Fibroblast of skin of abdomen (primary cell): Measurements from ENCODE around the gene ALAD.
A peak's percentile ranks its signal among the peaks of the same experiment; 100 is the strongest.
"Not testable (repeated sequence)": the region's sequence is repeated elsewhere in the genome, so short reads cannot be mapped to it uniquely, and the experiment has no call there.

Source experiments
- DNase-seq: peaks from one replicate; pipeline ENCODE4 v3.0.0-alpha.2; 2013

The ALAD gene

DNA sequence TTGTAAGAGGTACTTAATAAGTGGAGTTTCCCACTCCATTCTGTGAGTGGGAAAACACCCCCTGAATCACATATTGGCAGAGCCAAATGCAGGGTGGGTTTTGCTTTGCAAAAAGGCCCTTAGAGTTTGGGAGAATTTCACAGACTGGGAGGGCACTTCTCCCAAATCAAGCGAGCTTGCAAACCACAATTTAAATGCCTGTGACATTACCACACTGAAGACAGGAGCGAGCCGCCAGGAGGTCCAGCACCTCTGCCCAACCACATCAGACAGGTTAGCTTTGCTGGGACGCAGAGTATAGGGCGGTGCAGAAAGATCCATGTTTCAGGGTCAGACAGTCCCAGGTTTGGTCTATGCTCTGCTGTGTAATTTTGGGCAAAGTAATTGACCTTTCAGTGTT, 2.3 kb downstream of the ALAD start:
- no peak for DNase-seq

- DNase-seq: no peak
Observed at GRCh38 chr9:113397203-113397631, 3.9 kb downstream of the ALAD start.

GRCh38 chr9:113395000-113395861, 5.9 kb downstream of the ALAD start:
- DNase-seq: no peak

DNA sequence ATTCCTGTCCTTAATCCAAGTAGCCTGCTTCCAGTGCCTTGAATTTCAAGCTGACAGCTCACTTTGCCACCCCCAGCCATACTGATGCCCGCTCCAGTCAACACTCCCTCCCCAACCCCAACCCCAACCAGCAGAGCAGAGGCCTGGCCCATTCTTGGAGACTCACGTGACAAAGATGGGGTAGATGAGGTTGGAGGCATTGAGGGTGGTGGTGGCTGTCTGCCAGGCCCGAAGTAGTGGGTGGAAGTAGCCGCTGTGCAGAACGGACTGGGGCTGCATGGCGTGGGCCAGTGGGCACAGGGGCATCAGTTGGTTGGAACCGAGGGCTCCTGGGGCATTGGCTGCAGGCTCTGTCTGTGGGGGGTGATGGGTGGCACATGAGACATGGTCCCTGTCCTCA, 7.8 kb downstream of the ALAD start:
- DNase-seq: no peak

DNA sequence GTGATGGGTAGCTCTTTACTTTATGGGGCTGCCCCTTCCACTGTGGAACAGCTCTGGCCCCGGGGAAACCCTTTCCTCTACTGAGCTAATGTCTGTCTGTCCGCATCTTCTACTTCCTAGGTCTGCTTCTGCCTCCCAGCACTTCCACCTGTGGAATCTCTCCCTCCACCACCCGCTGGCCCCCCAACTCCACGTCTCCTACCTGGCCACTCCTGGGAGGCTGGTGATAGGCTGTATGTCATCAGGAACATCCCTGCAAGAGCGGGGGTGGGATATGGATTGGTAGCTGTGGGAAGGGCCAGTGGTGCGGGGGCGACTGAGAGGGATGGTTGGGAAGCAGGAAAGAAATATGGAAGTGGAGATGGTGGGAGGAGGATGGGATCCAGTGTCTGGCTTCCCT, 9.2 kb downstream of the ALAD start:
- no peak for DNase-seq

GRCh38 chr9:113390192-113390960, 10.7 kb downstream of the ALAD start:
- no peak for DNase-seq

GRCh38 chr9:113389451-113389850, 11.6 kb downstream of the ALAD start:
- DNase-seq: no peak

DNA sequence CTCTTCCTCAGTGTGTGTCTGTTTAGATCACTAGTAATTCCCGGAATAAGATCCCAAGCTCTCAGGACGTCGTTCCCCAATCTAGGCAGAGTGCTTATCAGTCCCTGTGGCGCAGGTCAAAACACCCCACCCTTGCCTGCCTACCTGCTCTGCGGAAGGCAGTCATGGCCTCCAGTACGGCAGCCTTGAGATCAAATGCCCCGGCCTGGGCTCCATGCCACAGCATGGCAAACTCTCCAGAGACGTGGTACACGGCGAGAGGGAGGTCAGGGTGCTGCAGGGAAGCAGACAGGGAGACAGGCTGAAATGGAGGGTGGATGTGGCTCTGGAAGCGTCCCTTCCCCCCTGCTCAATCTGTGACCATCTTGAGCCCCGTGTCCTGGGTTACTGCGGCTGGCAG, 12.3 kb downstream of the ALAD start:
- no peak for DNase-seq

DNA sequence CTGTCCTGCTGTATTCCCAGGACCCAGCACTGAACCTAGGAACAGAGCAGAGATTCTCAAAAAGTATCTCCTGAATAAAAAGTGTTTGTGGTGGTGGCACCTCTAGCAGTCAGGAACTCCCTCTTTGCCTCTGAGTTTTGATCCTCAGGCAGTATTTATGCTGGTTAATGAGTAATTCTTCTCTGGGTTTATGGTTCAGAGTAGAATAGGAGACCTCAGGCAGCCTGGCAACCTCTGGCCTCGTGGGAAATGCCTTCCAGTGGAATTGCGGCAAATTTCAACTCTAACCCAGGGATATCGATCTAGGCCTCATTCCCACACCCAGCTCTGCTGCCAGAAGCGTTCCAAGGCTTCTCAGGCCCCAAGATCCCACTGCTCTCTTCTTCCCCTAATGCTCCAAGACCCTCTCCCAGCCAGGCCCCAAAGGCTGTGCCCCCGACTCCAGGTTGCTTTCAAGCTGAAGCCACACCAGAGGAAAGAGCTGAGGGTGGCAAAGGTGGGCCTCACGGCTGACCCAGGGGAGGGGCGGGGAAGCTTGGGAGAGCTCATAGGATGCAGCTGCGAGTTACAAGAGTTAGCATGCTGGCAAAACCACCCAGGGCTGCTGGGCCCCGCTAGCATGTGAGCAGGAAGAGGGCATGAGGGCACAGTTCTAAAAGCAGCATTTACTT, 13.4 kb downstream of the ALAD start:
- no peak for DNase-seq

GRCh38 chr9:113386571-113387393, 14.3 kb downstream of the ALAD start:
- no peak for DNase-seq

GRCh38 chr9:113381909-113382411, 19.1 kb downstream of the ALAD start:
- no peak for DNase-seq

- DNase-seq: not testable (repeated sequence)
Observed at GRCh38 chr9:113381441-113381840, 19.6 kb downstream of the ALAD start.

DNA sequence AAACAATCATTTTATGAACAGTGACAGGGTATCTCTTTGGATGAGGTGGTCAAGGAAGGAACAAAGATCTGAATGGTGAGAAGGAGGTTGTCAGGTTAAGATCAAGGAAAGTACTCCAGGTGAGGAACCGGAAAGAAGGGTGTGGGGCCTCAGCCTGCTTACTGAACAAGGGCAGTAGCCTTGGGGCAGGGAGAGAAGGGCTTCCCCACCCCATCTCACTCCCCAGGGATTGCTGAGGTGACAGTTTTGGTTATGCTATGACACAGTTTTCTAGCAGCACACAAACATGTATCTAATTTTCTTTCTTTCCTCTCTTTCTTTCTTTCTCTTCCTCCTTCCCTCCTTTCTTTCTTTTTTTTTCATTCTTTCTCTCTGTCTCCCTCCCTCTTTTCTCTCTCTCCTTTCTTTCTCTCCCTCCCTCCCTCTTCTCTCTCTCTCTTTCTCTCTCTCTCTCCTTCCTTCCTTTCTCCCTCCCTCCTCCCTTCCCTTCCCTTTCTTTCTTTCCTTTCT, 20.2 kb downstream of the ALAD start:
- DNase-seq: no peak

DNA sequence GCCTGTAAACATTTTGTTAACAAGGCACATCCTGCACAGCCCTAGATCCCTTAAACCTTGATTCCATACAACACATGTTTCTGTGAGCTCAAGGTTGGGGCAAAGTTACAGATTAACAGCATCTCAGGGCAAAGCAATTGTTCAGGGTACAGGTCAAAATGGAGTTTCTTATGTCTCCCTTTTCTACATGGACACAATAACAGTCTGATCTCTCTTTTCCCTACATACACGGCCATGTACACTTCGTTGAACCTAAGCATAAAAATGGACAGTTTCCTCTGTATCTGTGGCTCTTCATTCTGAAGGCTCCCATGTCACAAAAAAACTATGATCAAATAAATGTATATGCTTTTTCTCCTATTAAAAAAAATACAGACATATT, 21.3 kb downstream of the ALAD start:
- not testable (repeated sequence) for DNase-seq

DNA sequence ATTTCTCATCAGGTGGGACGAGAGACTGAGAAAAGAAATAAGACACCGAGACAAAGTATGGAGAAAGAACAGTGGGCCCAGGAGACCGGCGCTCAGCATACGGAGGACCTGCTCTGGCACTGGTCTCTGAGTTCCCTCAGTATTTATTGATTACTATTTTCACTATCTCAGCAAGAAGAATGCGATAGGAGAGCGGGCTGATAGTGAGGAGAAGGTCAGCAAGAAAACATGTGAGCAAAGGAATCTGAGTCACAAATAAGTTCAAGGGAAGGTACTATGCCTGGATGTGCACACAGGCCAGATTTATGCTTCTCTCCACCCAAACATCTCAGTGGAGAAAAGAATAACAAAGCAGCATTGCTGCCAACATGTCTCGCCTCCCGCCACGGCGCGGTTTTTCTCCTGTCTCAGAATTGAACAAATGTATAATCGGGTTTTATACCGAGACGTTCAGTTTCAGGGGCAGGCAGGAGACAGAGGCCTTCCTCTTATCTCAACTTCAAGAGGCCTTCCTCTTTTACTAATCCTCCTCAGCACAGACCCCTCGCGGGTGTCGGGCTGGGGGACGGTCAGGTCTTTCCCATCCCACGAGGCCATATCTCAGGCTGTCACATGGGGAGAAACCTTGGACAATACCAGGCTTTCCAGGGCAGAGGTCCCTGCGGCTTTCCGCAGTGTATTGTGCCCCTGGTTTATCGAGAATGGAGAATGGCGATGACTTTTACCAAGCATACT, 21.8 kb downstream of the ALAD start:
- not testable (repeated sequence) for DNase-seq

DNA sequence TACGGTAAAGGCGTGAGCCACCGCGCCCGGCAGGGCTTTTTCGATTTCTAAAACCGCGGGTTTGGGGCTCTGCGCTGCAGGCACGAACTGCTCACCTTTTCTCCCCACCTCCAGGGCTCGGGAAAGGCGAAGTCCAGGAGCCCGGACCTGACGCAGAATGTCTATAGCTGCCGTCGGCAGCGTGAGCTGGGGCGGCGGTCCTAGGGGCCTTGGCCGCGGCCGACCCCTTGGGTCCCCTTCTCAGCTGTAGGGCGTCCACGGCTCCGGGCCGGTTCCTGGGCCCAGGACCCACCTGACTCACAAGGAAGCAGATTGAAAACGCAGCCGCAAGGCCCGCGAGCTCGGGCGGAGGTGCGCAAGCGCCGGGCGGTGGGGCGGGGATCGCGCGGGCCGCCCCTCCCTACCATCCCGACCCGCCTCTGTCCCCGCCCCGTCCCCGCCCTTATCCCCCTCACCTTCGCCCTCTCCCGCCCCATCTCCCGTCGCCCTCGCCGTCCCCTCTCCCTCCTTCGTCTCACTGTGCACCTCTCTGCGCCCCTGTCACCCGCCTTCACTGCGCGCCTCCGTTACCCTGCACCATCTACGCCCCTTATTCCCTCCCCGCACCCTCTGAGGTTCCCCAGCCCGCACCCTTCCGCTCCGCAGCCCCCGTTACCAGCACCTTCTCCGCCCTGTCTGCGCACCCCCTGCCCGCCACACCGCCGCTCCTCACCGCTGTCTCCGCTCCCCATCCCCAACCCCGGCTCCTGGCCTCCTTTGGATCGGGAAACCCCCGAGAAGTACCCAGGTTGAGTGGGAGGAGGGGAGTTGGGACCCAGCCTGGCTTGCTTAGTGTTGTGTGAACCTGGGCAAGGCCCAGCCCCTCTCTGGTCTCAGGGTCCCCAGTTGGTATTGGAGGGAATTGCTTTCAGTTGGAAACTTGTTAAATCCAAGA, 24.2 kb downstream of the ALAD start, which contains the start of gene HDHD3:
Gene HDHD3 (minus strand): TSS at position 353 of the 934 bp plus-strand sequence. CDS start 2,632 bp downstream, outside the sequence.
- peak; percentile 71 for DNase-seq

GRCh38 chr9:113375057-113376023, 25.7 kb downstream of the ALAD start:
- DNase-seq: no peak

GRCh38 chr9:113373676-113374392, 27.2 kb downstream of the ALAD start:
- DNase-seq: no peak
